LNCAP (cell line): ENCODE measurements around the gene SPATC1L.

Experiments used
- TF ChIP-seq, protein P1 (sequence below): fragments of 450-650 bp; IDR thresholded peaks from 2 replicates; pipeline ENCODE4 v1.5.1; 2017; ENCODE audit warnings: mild to moderate bottlenecking

Gene SPATC1L

DNA sequence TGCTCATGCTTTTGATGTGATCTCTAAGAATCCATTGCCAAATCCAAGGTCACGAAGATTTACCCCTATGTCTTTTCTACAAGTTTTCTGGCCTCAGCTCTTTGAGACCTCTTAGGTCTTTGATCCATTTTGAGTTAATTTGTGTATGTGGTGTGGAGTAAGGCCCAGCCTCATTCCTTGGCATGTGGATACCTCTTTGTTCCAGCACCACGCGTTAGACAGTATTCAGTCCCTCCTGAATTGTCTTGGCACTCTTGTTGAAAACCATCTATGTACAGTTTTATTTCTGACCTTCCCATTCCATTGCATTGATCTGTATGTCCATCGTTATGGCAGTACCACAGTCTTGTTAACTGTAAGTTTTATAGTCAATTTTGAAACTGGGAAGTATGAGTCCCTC is 20.9 kb downstream of the SPATC1L start:
- TF ChIP-seq, protein P1, sequence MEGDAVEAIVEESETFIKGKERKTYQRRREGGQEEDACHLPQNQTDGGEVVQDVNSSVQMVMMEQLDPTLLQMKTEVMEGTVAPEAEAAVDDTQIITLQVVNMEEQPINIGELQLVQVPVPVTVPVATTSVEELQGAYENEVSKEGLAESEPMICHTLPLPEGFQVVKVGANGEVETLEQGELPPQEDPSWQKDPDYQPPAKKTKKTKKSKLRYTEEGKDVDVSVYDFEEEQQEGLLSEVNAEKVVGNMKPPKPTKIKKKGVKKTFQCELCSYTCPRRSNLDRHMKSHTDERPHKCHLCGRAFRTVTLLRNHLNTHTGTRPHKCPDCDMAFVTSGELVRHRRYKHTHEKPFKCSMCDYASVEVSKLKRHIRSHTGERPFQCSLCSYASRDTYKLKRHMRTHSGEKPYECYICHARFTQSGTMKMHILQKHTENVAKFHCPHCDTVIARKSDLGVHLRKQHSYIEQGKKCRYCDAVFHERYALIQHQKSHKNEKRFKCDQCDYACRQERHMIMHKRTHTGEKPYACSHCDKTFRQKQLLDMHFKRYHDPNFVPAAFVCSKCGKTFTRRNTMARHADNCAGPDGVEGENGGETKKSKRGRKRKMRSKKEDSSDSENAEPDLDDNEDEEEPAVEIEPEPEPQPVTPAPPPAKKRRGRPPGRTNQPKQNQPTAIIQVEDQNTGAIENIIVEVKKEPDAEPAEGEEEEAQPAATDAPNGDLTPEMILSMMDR: no peak

DNA sequence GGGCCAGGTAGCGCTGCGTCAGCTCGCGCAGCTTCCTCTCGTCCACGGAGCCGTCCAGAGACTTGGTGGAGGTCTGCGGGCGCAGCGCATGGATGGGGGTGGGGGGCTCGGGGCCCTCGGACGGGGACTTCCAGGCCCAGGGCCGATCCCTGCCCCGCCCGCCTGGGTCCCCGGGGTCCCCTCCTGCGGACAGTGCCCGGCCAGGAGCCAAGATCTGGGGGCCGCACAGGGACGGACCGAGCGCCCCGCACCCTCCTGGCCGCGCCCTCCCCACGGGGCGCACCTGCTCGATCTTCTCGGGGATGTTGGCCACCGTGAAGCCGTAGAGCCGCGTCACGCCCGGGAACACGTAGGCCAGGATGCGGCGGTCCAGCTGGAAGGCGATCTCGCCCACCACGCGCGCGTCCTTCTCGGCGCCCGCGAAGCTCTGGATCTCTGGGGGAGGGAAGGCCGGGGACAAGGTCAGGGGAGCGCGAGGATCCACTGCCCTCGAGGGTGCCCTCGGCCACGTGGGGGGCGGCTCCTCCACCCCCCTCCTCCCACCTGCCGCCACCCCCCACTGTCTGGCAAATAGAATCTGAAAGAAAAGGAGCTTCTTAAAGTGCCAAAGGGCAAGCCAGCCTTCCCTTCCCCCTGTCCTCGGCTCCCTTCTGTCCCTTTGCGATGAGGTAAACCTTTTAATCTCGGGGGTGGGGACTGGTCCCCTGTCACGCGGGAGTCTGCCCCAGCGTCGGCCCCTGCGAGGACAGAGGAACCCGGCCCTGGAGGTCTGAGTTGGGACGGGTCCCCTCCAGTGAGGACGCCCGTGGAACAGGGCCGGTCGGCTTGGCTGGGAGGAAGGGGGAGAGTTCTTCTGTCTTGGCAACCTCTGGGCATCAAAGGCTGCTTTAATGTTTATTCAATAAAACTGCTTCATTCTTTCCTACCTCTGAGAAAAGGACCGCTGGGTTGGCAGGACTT is 22.3 kb downstream of the SPATC1L start:
- TF ChIP-seq, protein P1: no peak

DNA sequence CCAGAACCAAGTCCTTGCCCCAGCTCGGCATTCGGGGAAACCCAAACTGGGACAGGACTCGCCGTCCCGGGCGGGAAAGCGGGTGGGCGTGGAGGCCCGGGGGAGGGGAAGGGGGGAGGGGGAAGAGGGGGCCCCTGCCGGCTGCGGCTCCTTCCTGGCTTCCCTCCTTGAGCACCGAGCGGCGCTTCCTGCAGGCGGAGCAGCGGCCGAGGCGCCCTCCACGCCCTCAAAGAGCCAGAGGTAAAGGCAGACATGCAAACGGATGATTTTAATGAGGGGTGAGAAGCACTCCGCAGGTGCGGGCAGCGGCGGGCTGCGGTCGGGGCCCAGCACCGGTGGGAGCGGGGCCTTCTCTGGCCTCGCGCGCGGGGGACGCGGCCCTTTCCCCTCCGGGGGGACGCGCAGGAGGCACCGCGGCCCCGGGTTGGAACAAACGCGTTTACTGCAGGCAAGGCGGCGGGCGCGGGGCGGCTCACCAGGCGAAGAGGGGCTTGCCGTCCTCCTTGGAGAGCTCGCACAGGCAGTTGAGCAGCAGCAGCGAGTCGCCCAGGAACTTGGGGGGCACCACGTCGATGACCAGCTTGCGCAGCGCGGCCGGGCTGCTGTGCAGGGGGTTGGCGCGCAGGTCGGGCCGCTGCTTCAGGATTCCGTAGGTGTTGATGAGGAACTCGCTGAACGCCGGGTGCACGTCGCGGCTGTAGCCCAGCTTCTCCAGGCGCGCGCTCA is 23.2 kb downstream of the SPATC1L start:
- TF ChIP-seq, protein P1: no peak

DNA sequence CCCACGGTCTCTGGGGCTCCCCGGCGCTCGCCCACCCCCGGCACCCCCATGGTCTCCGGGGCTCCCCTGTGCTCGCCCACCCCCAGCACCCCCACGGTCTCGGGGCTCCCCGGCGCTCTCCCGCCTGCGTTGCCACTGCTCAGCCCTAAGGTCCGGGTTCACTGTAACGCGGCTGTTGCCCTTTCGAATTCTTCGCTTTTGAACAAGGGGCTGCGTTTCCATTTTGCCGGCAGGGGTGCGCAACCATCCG is 23.7 kb downstream of the SPATC1L start:
- TF ChIP-seq, protein P1: no peak

DNA sequence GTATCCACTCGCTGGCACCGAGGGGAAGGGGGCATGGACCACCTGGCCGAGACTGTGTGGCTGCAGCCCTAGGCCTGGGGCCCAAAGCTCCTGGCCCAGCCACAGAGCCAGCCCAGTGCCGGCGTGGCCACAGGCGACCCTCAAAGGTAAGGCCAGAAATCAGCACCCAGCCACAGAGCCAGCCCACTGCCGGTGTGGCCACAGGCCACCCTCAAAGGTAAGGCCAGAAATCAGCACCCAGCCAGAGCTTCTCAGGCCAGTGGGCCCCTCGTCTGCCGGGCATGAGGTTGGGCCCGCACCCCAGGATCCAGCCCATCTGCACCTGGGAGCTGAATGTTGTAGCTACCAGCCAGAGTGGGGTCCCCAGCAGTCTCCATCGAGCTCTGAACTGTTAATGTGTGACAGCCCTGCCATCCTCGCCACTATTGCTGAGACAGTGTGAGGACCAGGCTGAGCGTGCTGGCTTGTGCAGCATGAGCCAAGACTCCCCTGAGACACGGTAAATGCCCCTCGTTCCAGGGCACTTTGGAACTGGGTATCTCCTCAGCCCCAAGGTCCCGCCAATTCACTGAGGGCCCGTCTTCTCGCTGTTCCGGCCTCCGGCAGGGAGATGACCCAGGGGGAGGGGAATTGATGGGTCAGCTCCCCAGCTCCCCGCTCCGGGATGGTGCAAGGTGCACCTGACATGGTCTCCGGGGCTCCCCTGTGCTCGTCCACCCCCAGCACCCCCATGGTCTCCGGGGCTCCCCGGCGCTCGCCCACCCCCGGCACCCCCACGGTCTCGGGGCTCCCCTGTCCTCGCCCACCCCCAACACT is 24.2 kb downstream of the SPATC1L start:
- TF ChIP-seq, protein P1: no peak

DNA sequence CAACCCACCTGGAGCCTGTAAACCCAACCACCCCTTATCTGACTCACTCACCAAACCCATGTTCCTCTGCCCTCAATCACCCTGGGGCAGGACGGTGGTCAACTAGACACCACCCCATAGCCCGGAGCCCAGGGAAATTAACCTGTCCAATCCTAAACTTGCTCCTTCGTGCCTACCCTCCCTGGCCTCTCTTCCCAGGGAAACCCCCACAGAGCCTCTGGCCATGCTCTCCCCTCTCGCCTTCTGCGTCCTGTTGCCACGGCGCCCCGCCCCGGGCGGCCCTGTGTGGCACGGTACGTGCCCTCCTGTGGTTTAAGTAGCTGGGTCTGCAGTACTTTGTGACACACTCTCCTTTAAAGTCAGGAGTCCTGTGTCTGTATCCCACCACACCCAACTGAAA is 24.9 kb downstream of the SPATC1L start:
- TF ChIP-seq, protein P1: no peak

DNA sequence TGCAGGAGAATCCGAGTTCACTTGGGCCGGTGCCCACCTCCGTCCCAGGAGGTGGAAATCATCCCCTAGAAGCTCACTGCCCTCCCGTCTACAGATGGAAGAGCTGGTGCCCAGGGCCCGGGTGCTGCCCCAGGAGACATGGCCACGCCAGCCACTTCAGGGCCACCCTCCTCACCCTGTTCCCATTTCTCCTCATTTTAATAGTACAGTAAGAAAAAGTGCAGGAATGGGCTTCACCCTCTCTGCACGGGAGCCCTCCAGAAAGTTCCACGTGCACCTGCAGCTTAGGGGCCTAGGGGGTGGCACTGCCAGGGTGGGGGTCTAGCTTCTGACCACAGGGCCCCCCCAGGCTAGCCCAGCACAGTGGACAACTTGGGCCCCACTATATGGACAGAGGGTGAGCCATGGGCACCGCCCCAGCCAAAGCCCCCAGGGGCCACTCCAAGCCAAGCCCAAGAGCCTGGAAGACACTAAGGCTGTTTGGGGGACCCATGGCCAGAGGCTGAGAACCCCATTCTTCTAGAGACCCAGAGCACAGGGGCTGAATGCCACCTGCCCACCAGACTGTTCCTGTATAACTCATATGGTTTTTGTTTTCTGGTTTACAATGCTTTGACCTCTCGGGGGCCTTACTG is 25.5 kb downstream of the SPATC1L start:
- TF ChIP-seq, protein P1: no peak
